NCI-H748 (cell line): Measurements from ENCODE around the gene GABRP.
A peak's percentile ranks its signal among the peaks of the same experiment; 100 is the strongest.
"Not testable (repeated sequence)": the region's sequence is repeated elsewhere in the genome, so short reads cannot be mapped to it uniquely, and the experiment has no call there.

Experiments
- DNase-seq: peaks from one replicate; lab custom pipeline; 2025; ENCODE audit not compliant: unreplicated experiment; lab: John Stamatoyannopoulos, UW

The GABRP gene

GRCh38 chr5:170792878-170793277 lies 9.4 kb downstream of the GABRP start:
- no peak for DNase-seq

- no peak for DNase-seq
Measured at GRCh38 chr5:170795154-170795553, 11.6 kb downstream of the GABRP start.

GRCh38 chr5:170805666-170806065 lies 22.1 kb downstream of the GABRP start:
- DNase-seq = no peak

- DNase-seq = peak; percentile 63
Measured at GRCh38 chr5:170809551-170809950, 26.0 kb downstream of the GABRP start.

GRCh38 chr5:170811719-170812118 lies 28.2 kb downstream of the GABRP start:
- no peak for DNase-seq

GRCh38 chr5:170813231-170813630 lies 29.7 kb downstream of the GABRP start:
- DNase-seq = no peak

GRCh38 chr5:170817195-170817594 lies 33.7 kb downstream of the GABRP start:
- DNase-seq = no peak

GRCh38 chr5:170818232-170818631 lies 34.7 kb downstream of the GABRP start:
- DNase-seq = no peak

GRCh38 chr5:170819824-170820223 lies 36.3 kb downstream of the GABRP start:
- DNase-seq = no peak

- DNase-seq = no peak
Measured at GRCh38 chr5:170821257-170821800, 37.8 kb downstream of the GABRP start.

GRCh38 chr5:170826117-170826516 lies 42.6 kb downstream of the GABRP start:
- no peak for DNase-seq

GRCh38 chr5:170832241-170832640 lies 48.7 kb downstream of the GABRP start:
- DNase-seq = no peak

GRCh38 chr5:170833981-170834380 lies 50.5 kb downstream of the GABRP start:
- not testable (repeated sequence) for DNase-seq

- no peak for DNase-seq
Measured at GRCh38 chr5:170836226-170836625, 52.7 kb downstream of the GABRP start.

- DNase-seq = no peak
Measured at GRCh38 chr5:170843870-170844269, 60.3 kb downstream of the GABRP start.

- DNase-seq = no peak
Measured at GRCh38 chr5:170844651-170845050, 61.1 kb downstream of the GABRP start.

- no peak for DNase-seq
Measured at GRCh38 chr5:170846416-170846815, 62.9 kb downstream of the GABRP start.

GRCh38 chr5:170846846-170847245 lies 63.3 kb downstream of the GABRP start:
- no peak for DNase-seq

- no peak for DNase-seq
Measured at GRCh38 chr5:170848033-170848432, 64.5 kb downstream of the GABRP start.

- no peak for DNase-seq
Measured at GRCh38 chr5:170849374-170849773, 65.8 kb downstream of the GABRP start.

GRCh38 chr5:170854566-170854965 lies 71.0 kb downstream of the GABRP start:
- DNase-seq = no peak

- DNase-seq = no peak
Measured at GRCh38 chr5:170857066-170857465, 73.5 kb downstream of the GABRP start.

- no peak for DNase-seq
Measured at GRCh38 chr5:170860415-170860814, 76.9 kb downstream of the GABRP start.
